SK-N-SH (cell line): ENCODE data around the gene ENDOV.

Experiments
- SIN3A ChIP-seq: IDR thresholded peaks from 2 replicates; pipeline ENCODE4 v1.6.1; 2012; ENCODE audit warnings: low read depth, mild to moderate bottlenecking, low read length, moderate library complexity, borderline replicate concordance
- YY1 ChIP-seq: IDR thresholded peaks from 2 replicates; pipeline ENCODE4 v1.4.0; 2012; ENCODE audit warnings: low read depth, mild to moderate bottlenecking
- TF ChIP-seq, protein P1 (sequence below): fragments of 200-600 bp; sonication (generic); IDR thresholded peaks from 2 replicates; pipeline ENCODE4 v1.6.1; 2017; ENCODE audit warnings: antibody characterized with exemption, mild to moderate bottlenecking, moderate library complexity
- TF ChIP-seq, protein P2 (sequence below): IDR thresholded peaks from 2 replicates; pipeline ENCODE4; 2012

- TF ChIP-seq, protein P1, sequence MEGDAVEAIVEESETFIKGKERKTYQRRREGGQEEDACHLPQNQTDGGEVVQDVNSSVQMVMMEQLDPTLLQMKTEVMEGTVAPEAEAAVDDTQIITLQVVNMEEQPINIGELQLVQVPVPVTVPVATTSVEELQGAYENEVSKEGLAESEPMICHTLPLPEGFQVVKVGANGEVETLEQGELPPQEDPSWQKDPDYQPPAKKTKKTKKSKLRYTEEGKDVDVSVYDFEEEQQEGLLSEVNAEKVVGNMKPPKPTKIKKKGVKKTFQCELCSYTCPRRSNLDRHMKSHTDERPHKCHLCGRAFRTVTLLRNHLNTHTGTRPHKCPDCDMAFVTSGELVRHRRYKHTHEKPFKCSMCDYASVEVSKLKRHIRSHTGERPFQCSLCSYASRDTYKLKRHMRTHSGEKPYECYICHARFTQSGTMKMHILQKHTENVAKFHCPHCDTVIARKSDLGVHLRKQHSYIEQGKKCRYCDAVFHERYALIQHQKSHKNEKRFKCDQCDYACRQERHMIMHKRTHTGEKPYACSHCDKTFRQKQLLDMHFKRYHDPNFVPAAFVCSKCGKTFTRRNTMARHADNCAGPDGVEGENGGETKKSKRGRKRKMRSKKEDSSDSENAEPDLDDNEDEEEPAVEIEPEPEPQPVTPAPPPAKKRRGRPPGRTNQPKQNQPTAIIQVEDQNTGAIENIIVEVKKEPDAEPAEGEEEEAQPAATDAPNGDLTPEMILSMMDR: no peak
- TF ChIP-seq, protein P2, sequence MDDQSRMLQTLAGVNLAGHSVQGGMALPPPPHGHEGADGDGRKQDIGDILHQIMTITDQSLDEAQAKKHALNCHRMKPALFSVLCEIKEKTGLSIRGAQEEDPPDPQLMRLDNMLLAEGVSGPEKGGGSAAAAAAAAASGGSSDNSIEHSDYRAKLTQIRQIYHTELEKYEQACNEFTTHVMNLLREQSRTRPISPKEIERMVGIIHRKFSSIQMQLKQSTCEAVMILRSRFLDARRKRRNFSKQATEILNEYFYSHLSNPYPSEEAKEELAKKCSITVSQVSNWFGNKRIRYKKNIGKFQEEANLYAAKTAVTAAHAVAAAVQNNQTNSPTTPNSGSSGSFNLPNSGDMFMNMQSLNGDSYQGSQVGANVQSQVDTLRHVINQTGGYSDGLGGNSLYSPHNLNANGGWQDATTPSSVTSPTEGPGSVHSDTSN: no peak
- TF ChIP-seq YY1 (no peak), SIN3A (no peak)
Measured at GRCh38 chr17:80409626-80410025, 5.3 kb upstream of the ENDOV start.
